C4-2B (cell line): Measurements from ENCODE around the gene DBP.

ENCODE experiments used
- CTCF ChIP-seq: fragments of 450-650 bp; conservative IDR thresholded peaks from 2 replicates; pipeline ENCODE4 v1.5.1; 2017; ENCODE audit warnings: mild to moderate bottlenecking
- ZFX ChIP-seq: fragments of 450-650 bp; IDR thresholded peaks from 2 replicates; pipeline ENCODE4 v1.6.1; 2017

GRCh38 chr19:48595171-48595570 is 42.0 kb downstream of the DBP start:
- TF ChIP-seq CTCF: no peak
- no peak for TF ChIP-seq ZFX
